Sciatic nerve (tissue), 2 donors: Measurements from ENCODE around the gene ACAA2. TPM values are rescaled to one million over a fixed set of nuclear protein-coding genes. Genes with fewer than 3 reads are reported as not detected.
"Not testable (repeated sequence)": the region's sequence is repeated elsewhere in the genome, so short reads cannot be mapped to it uniquely, and the experiment has no call there.

ENCODE experiments used
- ATAC-seq: fragments of 200-7000 bp; cut with Tn5 transposase; one replicate; pipeline ENCODE4 v1.9.1; 2020; ENCODE audit warnings: mild to moderate bottlenecking, moderate library complexity
- DNase-seq: peaks from one replicate; pipeline ENCODE4 v3.0.0-alpha.2; 2020; ENCODE audit warnings: low spot score
- intact Hi-C: fragments of 100-400 bp; cut with DNase I; formaldehyde crosslinking; loops from one replicate; pipeline ENCODE4 v1.14.2; 2022
- total RNA-seq: library from RNA; stranded (reverse); fragmentation: NEBNext Ultra II Directional; extraction: Animal tissue kit (Norgen Biotek cat#: 25700); gene quantifications from one replicate; pipeline ENCODE4 v1.2.1, GENCODE V29; 2021
- donor health status: DM: no; HTN: no; CAD: no.
- donor health status: DM: no; HTN: no; CAD: no.

The ACAA2 gene
- total RNA-seq, 1 donor from 2014 or later, result 32.9 TPM

GRCh38 chr18:49819071-49819662, 5.8 kb upstream of the ACAA2 start:
- intact Hi-C loops, result no loop called here
- ATAC-seq (no peak), DNase-seq (no peak)

- DNase-seq, result no peak
- ATAC-seq, result no peak
- intact Hi-C loops, result no loop called here
Measured at GRCh38 chr18:49817947-49818346, 4.6 kb upstream of the ACAA2 start.

- intact Hi-C loops, result no loop called here
- DNase-seq (no peak), ATAC-seq (no peak)
Measured at GRCh38 chr18:49815927-49816326, 2.6 kb upstream of the ACAA2 start.

GRCh38 chr18:49814147-49814499, 790 bp upstream of the ACAA2 start:
- intact Hi-C loops, result no loop called here

GRCh38 chr18:49813069-49813318, 339 bp downstream of the ACAA2 start:
- no peak for DNase-seq
- peak; percentile 59 for ATAC-seq

More at GRCh38 chr18:49814147-49814499, 790 bp upstream of the ACAA2 start:
- peak; percentile 84 for ATAC-seq
- no peak for DNase-seq

GRCh38 chr18:49812286-49813068, 856 bp downstream of the ACAA2 start:
- no peak for ATAC-seq
- DNase-seq, result no peak
- intact Hi-C loops, result no loop called here

More at GRCh38 chr18:49813069-49813318, 339 bp downstream of the ACAA2 start:
- intact Hi-C loops, result no loop called here

GRCh38 chr18:49811151-49811938, 2.0 kb downstream of the ACAA2 start:
- intact Hi-C loops, result no loop called here
- no peak for DNase-seq
- ATAC-seq, result no peak

GRCh38 chr18:49808553-49809191, 4.7 kb downstream of the ACAA2 start:
- intact Hi-C loops, DNase-seq, ATAC-seq: not testable (repeated sequence)

GRCh38 chr18:49804096-49804495, 9.2 kb downstream of the ACAA2 start:
- intact Hi-C loops, result no loop called here
- DNase-seq (no peak), ATAC-seq (no peak)

- ATAC-seq, result no peak
- no peak for DNase-seq
- intact Hi-C loops, result no loop called here
Measured at GRCh38 chr18:49802623-49803022, 10.7 kb downstream of the ACAA2 start.

GRCh38 chr18:49800491-49800890, 12.8 kb downstream of the ACAA2 start:
- intact Hi-C loops, ATAC-seq, DNase-seq: not testable (repeated sequence)

- DNase-seq, intact Hi-C loops, ATAC-seq: not testable (repeated sequence)
Measured at GRCh38 chr18:49799806-49800205, 13.5 kb downstream of the ACAA2 start.

GRCh38 chr18:49798001-49798400, 15.3 kb downstream of the ACAA2 start:
- ATAC-seq, result no peak
- intact Hi-C loops, result no loop called here

GRCh38 chr18:49795612-49796552, 17.5 kb downstream of the ACAA2 start:
- ATAC-seq, result no peak
- no peak for DNase-seq
- intact Hi-C loops, result no loop called here

More at GRCh38 chr18:49798001-49798400, 15.3 kb downstream of the ACAA2 start:
- no peak for DNase-seq

GRCh38 chr18:49794743-49795142, 18.6 kb downstream of the ACAA2 start:
- ATAC-seq (no peak), DNase-seq (no peak)
- intact Hi-C loops, result no loop called here

- intact Hi-C loops, DNase-seq, ATAC-seq: not testable (repeated sequence)
Measured at GRCh38 chr18:49789560-49790134, 23.7 kb downstream of the ACAA2 start.

- intact Hi-C loops, result no loop called here
- no peak for DNase-seq
- ATAC-seq, result no peak
Measured at GRCh38 chr18:49788327-49788898, 24.9 kb downstream of the ACAA2 start.
